Measurements from ENCODE around the gene CHST8.

Gene CHST8

GRCh38 chr19:33705860-33706259 is 84.1 kb downstream of the CHST8 start:
- DNase-seq (ENCODE audit: low read depth): no peak
- H3K4me3 ChIP-seq (ENCODE audit: low read depth, low read length): no peak overlapping the region
- TF ChIP-seq CTCF (conservative IDR thresholded peaks at IDR 0.05; ENCODE audit: low read depth, low read length): no peak

GRCh38 chr19:33706631-33707030 is 84.9 kb downstream of the CHST8 start:
- DNase-seq (ENCODE audit: low read depth): no peak
- H3K4me3 ChIP-seq (ENCODE audit: low read depth, low read length): no peak overlapping the region
- no peak for TF ChIP-seq CTCF (conservative IDR thresholded peaks at IDR 0.05; ENCODE audit: low read depth, low read length)

GRCh38 chr19:33712268-33712667 is 90.5 kb downstream of the CHST8 start:
- no peak for DNase-seq (ENCODE audit: low read depth)
- no peak for TF ChIP-seq CTCF (conservative IDR thresholded peaks at IDR 0.05; ENCODE audit: low read depth, low read length)
- no peak overlapping the region for H3K4me3 ChIP-seq (ENCODE audit: low read depth, low read length)

- no peak for DNase-seq (ENCODE audit: low read depth)
- H3K4me3 ChIP-seq (ENCODE audit: low read depth, low read length): no peak overlapping the region
Observed at GRCh38 chr19:33713194-33713593, 91.4 kb downstream of the CHST8 start.

GRCh38 chr19:33714149-33714548 is 92.4 kb downstream of the CHST8 start:
- no peak for TF ChIP-seq CTCF (conservative IDR thresholded peaks at IDR 0.05; ENCODE audit: low read depth, low read length)
- H3K4me3 ChIP-seq (ENCODE audit: low read depth, low read length): no peak overlapping the region
- DNase-seq (ENCODE audit: low read depth): no peak

More at GRCh38 chr19:33713194-33713593, 91.4 kb downstream of the CHST8 start:
- TF ChIP-seq CTCF (conservative IDR thresholded peaks at IDR 0.05; ENCODE audit: low read depth, low read length): no peak

GRCh38 chr19:33715462-33715861 is 93.7 kb downstream of the CHST8 start:
- H3K4me3 ChIP-seq (ENCODE audit: low read depth, low read length): no peak overlapping the region
- DNase-seq (ENCODE audit: low read depth): no peak
- no peak for TF ChIP-seq CTCF (conservative IDR thresholded peaks at IDR 0.05; ENCODE audit: low read depth, low read length)

- no peak for DNase-seq (ENCODE audit: low read depth)
- no peak for TF ChIP-seq CTCF (conservative IDR thresholded peaks at IDR 0.05; ENCODE audit: low read depth, low read length)
- no peak overlapping the region for H3K4me3 ChIP-seq (ENCODE audit: low read depth, low read length)
Observed at GRCh38 chr19:33717878-33718277, 96.1 kb downstream of the CHST8 start.
